Left lung (tissue), 10 donors: ENCODE measurements around the gene GMEB2. TPM values are rescaled to one million over a fixed set of nuclear protein-coding genes. Genes with fewer than 3 reads are reported as not detected.
"Not testable (repeated sequence)": the region's sequence is repeated elsewhere in the genome, so short reads cannot be mapped to it uniquely, and the experiment has no call there.

Source experiments
- ATAC-seq: fragments of 200-7000 bp; cut with Tn5 transposase; one replicate; pipeline ENCODE4 v1.9.1; 2020; ENCODE audit warnings: moderate library complexity
- DNase-seq, 4 donors: peaks; one replicate each; pipeline ENCODE4 v3.0.0-alpha.2; 2013 to 2020
- H3K27ac ChIP-seq, 2 donors: fragments of 200-600 bp; sonication (generic) in 1 of 2; one replicate each; pipeline versions ENCODE4 v1.5.0 to v1.8.0; 2020 to 2021
- H3K27me3 ChIP-seq, 2 donors: fragments of 200-600 bp; sonication (generic) in 1 of 2; one replicate each; pipeline versions ENCODE4 v1.5.0 to v1.8.0; 2020 to 2021
- H3K36me3 ChIP-seq, 2 donors: fragments of 200-600 bp; sonication (generic) in 1 of 2; one replicate each; pipeline versions ENCODE4 v1.5.0 to v1.8.0; 2020 to 2021
- H3K4me1 ChIP-seq, 2 donors: fragments of 200-600 bp; one replicate each; pipeline ENCODE4 v1.8.0; 2021
- H3K4me3 ChIP-seq, 2 donors: fragments of 200-600 bp; sonication (generic) in 1 of 2; one replicate each; pipeline versions ENCODE4 v1.5.0 to v1.8.0; 2020 to 2021; ENCODE audit warnings: mild to moderate bottlenecking in 1 of 2
- H3K9me3 ChIP-seq, 2 donors: fragments of 200-600 bp; sonication (generic) in 1 of 2; one replicate each; pipeline versions ENCODE4 v1.5.0 to v1.8.0; 2020 to 2021
- CTCF ChIP-seq, 2 donors: fragments of 200-600 bp; sonication (generic) in 1 of 2; IDR thresholded peaks; one replicate each; pipeline versions ENCODE4 v1.5.0 to v1.8.0; 2021; ENCODE audit warnings: antibody characterized with exemption in 2 of 2
- intact Hi-C, 2 donors: fragments of 100-400 bp; cut with DNase I; formaldehyde crosslinking; loops; one replicate each; pipeline versions ENCODE4 v1.11.2 to v1.14.2; 2022
- polyA plus RNA-seq, 6 donors: library from polyadenylated mRNA; unstranded; fragments of 120-200 nt; gene quantifications; one replicate each; pipeline ENCODE4 v1.2.1, GENCODE V29; 2013; ENCODE audit not compliant: insufficient read length in 6 of 6
- total RNA-seq, 2 donors: library from RNA; stranded (reverse); fragmentation: NEBNext Ultra II Directional; extraction: Animal tissue kit (Norgen Biotek cat#: 25700); gene quantifications; one replicate each; pipeline ENCODE4 v1.2.1, GENCODE V29; 2021
- donor health status: DM: no; HTN: yes; CAD: no.
- donor health status: DM: no; HTN: no; CAD: no.

The GMEB2 gene
- total and polyA plus RNA-seq, 8 donors, result 8.1 to 12.4 (median 10.2) TPM

GRCh38 chr20:63661108-63661507 lies 34.2 kb upstream of the GMEB2 start:
- Histone ChIP-seq H3K4me1 (peaks cover 13 to 24% of the 10 kb centered on the region in 2 donors), H3K4me3 (no peak overlapping the region), H3K27ac (no peak overlapping the region), H3K27me3 (no peaks in the 10 kb centered on the region), H3K36me3 (peaks cover 0 to 54% of the 10 kb centered on the region in 2 donors), H3K9me3 (no peaks in the 10 kb centered on the region)
- DNase-seq (peak in 1 of 4 donors; percentile 61), ATAC-seq (no peak)
- no peak for TF ChIP-seq CTCF (IDR thresholded peaks at IDR 0.05)
- intact Hi-C loops, result no loop called here

GRCh38 chr20:63660622-63661021 lies 33.7 kb upstream of the GMEB2 start:
- H3K36me3 ChIP-seq, result peaks cover 0 to 49% of the 10 kb centered on the region in 2 donors
- no peaks in the 10 kb centered on the region for H3K27me3 ChIP-seq
- H3K4me3 ChIP-seq, result no peak overlapping the region
- no peak for TF ChIP-seq CTCF (IDR thresholded peaks at IDR 0.05)
- no peak for DNase-seq
- intact Hi-C loops, result no loop called here
- no peak overlapping the region for H3K27ac ChIP-seq
- no peaks in the 10 kb centered on the region for H3K9me3 ChIP-seq
- peaks cover 13 to 24% of the 10 kb centered on the region in 2 donors for H3K4me1 ChIP-seq
- no peak for ATAC-seq

GRCh38 chr20:63660174-63660573 lies 33.3 kb upstream of the GMEB2 start:
- H3K27ac ChIP-seq, H3K4me3 ChIP-seq, H3K9me3 ChIP-seq, H3K27me3 ChIP-seq, intact Hi-C loops, ATAC-seq, DNase-seq: not testable (repeated sequence)
- H3K36me3 ChIP-seq, result peaks cover 0 to 47% of the 10 kb centered on the region in 2 donors
- peaks cover 13 to 24% of the 10 kb centered on the region in 2 donors for H3K4me1 ChIP-seq

- intact Hi-C loops, result no loop called here
- no peak for TF ChIP-seq CTCF (IDR thresholded peaks at IDR 0.05)
- H3K4me1 ChIP-seq, result peaks cover 13 to 24% of the 10 kb centered on the region in 2 donors
- peak overlapping the region; percentile 80 to 82 for H3K4me3 ChIP-seq
- DNase-seq (no peak), ATAC-seq (no peak)
- peak overlapping the region in 1 of 2 donors; percentile 81 for H3K27ac ChIP-seq
- H3K9me3 ChIP-seq, result no peaks in the 10 kb centered on the region
- peaks cover 0 to 39% of the 10 kb centered on the region in 2 donors for H3K36me3 ChIP-seq
- H3K27me3 ChIP-seq, result peaks cover 0 to 8% of the 10 kb centered on the region in 2 donors
Observed at GRCh38 chr20:63659370-63659769, 32.5 kb upstream of the GMEB2 start.

GRCh38 chr20:63658749-63659187 lies 31.9 kb upstream of the GMEB2 start:
- Histone ChIP-seq H3K4me1 (peaks cover 13 to 30% of the 10 kb centered on the region in 2 donors), H3K4me3 (peak overlapping the region; percentile 80 to 82), H3K36me3 (peaks cover 0 to 33% of the 10 kb centered on the region in 2 donors), H3K9me3 (no peaks in the 10 kb centered on the region), H3K27me3 (peaks cover 0 to 14% of the 10 kb centered on the region in 2 donors), H3K27ac (peak overlapping the region; percentile 71 to 81)
- DNase-seq, result no peak
- ATAC-seq, result peak; percentile 30
- intact Hi-C loops, result no loop called here
- no peak for TF ChIP-seq CTCF (IDR thresholded peaks at IDR 0.05)
